ENCODE measurements around the gene ZBTB4.

DNA sequence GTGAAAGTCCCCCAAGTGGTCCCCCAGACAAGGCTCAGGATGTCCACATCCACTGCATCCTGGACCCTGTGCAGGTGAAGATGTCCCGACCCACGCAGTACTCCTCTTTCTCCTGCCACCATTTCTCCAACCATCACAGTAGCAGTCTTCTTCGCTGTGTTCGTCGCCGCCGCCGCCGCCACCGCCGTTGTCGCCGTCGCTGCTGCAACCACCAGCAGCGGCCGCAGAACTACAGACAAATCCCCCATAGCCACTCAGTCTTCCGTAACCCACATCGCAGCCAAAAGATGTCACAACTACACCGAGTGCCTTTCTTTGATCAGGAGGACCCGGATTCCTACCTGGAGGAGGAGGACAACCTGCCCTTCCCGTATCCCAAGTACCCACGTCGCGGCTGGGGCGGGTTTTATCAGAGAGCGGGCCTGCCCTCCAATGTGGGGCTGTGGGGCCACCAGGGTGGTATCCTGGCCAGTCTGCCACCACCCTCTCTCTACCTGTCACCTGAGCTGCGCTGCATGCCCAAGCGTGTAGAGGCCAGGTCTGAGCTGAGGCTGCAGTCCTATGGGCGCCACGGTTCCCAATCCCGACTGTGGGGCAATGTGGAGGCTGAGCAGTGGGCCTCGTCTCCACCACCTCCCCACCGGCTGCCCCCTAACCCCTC is 53.1 kb downstream of the ZBTB4 start:
- TF ChIP-seq, protein P1, sequence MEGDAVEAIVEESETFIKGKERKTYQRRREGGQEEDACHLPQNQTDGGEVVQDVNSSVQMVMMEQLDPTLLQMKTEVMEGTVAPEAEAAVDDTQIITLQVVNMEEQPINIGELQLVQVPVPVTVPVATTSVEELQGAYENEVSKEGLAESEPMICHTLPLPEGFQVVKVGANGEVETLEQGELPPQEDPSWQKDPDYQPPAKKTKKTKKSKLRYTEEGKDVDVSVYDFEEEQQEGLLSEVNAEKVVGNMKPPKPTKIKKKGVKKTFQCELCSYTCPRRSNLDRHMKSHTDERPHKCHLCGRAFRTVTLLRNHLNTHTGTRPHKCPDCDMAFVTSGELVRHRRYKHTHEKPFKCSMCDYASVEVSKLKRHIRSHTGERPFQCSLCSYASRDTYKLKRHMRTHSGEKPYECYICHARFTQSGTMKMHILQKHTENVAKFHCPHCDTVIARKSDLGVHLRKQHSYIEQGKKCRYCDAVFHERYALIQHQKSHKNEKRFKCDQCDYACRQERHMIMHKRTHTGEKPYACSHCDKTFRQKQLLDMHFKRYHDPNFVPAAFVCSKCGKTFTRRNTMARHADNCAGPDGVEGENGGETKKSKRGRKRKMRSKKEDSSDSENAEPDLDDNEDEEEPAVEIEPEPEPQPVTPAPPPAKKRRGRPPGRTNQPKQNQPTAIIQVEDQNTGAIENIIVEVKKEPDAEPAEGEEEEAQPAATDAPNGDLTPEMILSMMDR (conservative IDR thresholded peaks at IDR 0.05; ENCODE audit: low read depth in 2 of 2) = no peak
- TF ChIP-seq EZH2 (IDR thresholded peaks at IDR 0.05; ENCODE audit: low read depth, unreplicated experiment) (no peak), STAT1 (IDR thresholded peaks at IDR 0.05; ENCODE audit: unreplicated experiment) (no peak), POLR2AphosphoS5 (IDR thresholded peaks at IDR 0.05; ENCODE audit: low read depth) (no peak), ETS1 (IDR thresholded peaks at IDR 0.05) (no peak), EZH2phosphoT487 (IDR thresholded peaks at IDR 0.05; ENCODE audit: unreplicated experiment) (no peak), ZNF331 (CRISPR knock-in tag; IDR thresholded peaks at IDR 0.05; ENCODE audit: low read depth) (no peak), JUNB (IDR thresholded peaks at IDR 0.05; ENCODE audit: unreplicated experiment) (no peak), REST (IDR thresholded peaks at IDR 0.05; ENCODE audit: unreplicated experiment) (no peak), CREB1 (CRISPR knock-in tag; IDR thresholded peaks at IDR 0.05; ENCODE audit: low read depth) (no peak), ZNF462 (CRISPR knock-in tag; IDR thresholded peaks at IDR 0.05) (no peak), ZNF114 (CRISPR knock-in tag; IDR thresholded peaks at IDR 0.05) (no peak), NANOG (IDR thresholded peaks at IDR 0.05; ENCODE audit: borderline replicate concordance) (no peak)
